SU-DHL-6 (cell line): ENCODE results near the gene PRR5.

Source experiments
- H2AFZ ChIP-seq: fragments of 200-600 bp; sonication (generic); 2 replicates; pipeline ENCODE4 v1.6.1; 2014; ENCODE audit warnings: low read depth, mild to moderate bottlenecking, moderate library complexity, mixed read lengths, antibody characterized with exemption, low read length; ENCODE audit not compliant: severe bottlenecking
- H3F3A ChIP-seq: fragments of 200-600 bp; shearing (Covaris generic); 2 replicates; pipeline ENCODE4 v1.6.0; 2016; ENCODE audit warnings: antibody characterized with exemption, mild to moderate bottlenecking; ENCODE audit not compliant: insufficient read depth
- H3K27ac ChIP-seq: fragments of 200-600 bp; sonication (generic); 2 replicates; pipeline ENCODE4 v1.5.1; 2016; ENCODE audit warnings: low read depth, mild to moderate bottlenecking, low read length, moderate library complexity, mixed read lengths
- H3K27me3 ChIP-seq: fragments of 200-600 bp; sonication (generic), shearing (Covaris generic); 2 replicates; pipeline ENCODE4 v1.6.0; 2014; ENCODE audit warnings: mild to moderate bottlenecking, low read length
- H3K36me3 ChIP-seq: fragments of 200-600 bp; sonication (generic); 2 replicates; pipeline ENCODE4 v1.6.1; 2014; ENCODE audit warnings: mild to moderate bottlenecking, low read length, mixed read lengths
- H3K4me2 ChIP-seq: fragments of 300-600, 200-600 bp; shearing (Covaris generic), sonication (generic); 2 replicates; pipeline ENCODE4 v1.6.0; 2014; ENCODE audit warnings: low read length, low read depth, mild to moderate bottlenecking; ENCODE audit not compliant: poor library complexity, severe bottlenecking
- H3K4me3 ChIP-seq: fragments of 200-600 bp; sonication (generic); 2 replicates; pipeline ENCODE4 v1.5.1; 2014; ENCODE audit warnings: antibody characterized with exemption, low read length, mild to moderate bottlenecking, mixed read lengths; ENCODE audit not compliant: insufficient read depth, poor library complexity, severe bottlenecking
- H3K79me2 ChIP-seq: fragments of 200-600 bp; sonication (generic); 2 replicates; pipeline ENCODE4 v1.6.1; 2014; ENCODE audit warnings: mild to moderate bottlenecking, low read length, moderate library complexity; ENCODE audit not compliant: insufficient read depth
- H3K9ac ChIP-seq: fragments of 200-600 bp; sonication (generic); 2 replicates; pipeline ENCODE4 v1.7.0; 2014; ENCODE audit warnings: mild to moderate bottlenecking, low read length
- H3K9me2 ChIP-seq: fragments of 200-600 bp; sonication (generic); replicated peaks from 2 replicates; pipeline ENCODE4 v1.6.1; 2014; ENCODE audit warnings: low read length; ENCODE audit not compliant: insufficient read depth
- H3K9me3 ChIP-seq: fragments of 200-600 bp; sonication (generic); 2 replicates; pipeline ENCODE4 v1.6.1; 2014; ENCODE audit warnings: low read length, mixed read lengths; ENCODE audit not compliant: insufficient read depth
- H4K20me1 ChIP-seq: fragments of 200-600 bp; sonication (generic); 2 replicates; pipeline ENCODE4 v1.6.1; 2014; ENCODE audit warnings: low read depth, mild to moderate bottlenecking, antibody characterized with exemption, low read length, moderate library complexity, mixed read lengths
- EZH2phosphoT487 ChIP-seq: fragments of 200-600 bp; sonication (generic), shearing (Covaris generic); conservative IDR thresholded peaks from 2 replicates; pipeline ENCODE4 v1.6.1; 2018; ENCODE audit warnings: mild to moderate bottlenecking, antibody characterized with exemption, low read length, moderate library complexity, mixed read lengths
- TF ChIP-seq, protein P1 (sequence below): fragments of 200-600 bp; sonication (generic); IDR thresholded peaks from one replicate; pipeline ENCODE4 v1.5.1; 2017; ENCODE audit warnings: antibody characterized with exemption, mild to moderate bottlenecking, low read length, moderate library complexity; ENCODE audit not compliant: insufficient read depth, poor library complexity, severe bottlenecking

Gene PRR5

DNA sequence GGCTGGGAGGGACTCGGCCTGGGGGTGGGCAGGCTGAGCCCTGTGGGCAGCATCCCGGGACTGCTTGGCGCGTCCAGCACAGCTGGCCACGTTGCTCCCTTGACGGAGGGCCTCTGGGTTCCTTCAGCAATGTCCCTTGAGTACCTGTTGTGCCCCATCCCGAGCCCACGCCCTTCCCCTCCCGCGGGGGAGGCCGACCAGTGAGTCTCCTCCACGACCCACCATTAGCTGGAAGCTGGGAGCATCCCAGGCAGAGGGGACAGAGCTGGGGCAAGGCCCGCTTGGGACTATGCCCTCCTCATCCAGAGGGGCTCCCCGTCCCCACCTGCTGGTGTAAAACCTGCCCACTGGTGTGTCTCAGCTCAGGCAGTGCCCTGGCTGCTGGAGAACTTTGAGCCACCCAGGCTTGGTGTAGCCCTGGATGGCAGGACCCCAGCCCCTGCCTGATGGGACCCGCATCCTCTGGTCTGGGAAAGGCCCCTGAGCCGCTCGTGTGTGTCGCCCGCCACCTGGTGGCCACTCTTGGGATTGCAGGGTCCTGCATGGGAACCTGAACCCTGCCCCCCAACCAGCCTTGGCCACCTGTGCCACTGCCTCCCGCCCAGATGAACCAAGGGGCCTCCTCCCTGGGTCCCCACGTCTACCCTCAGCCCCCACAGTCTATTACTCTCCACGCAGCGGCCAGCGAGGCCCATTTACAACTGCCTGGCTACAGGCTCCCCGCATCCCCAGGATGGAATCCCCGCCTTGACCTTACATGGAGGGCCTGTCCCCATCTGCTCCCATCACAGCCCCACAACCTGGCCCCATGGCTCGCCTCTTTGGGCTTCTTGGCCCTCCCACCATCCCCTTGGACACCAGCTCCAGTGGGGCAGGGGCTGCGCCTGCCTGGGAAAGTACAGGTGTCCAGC is 33.8 kb downstream of the PRR5 start:
- no peak overlapping the region for H2AFZ ChIP-seq
- no peaks in the 10 kb centered on the region for H3K9me3 ChIP-seq
- H3K9ac ChIP-seq, result no peak overlapping the region
- H3K27ac ChIP-seq, result no peak overlapping the region
- H3K79me2 ChIP-seq, result no peaks in the 10 kb centered on the region
- no peaks in the 10 kb centered on the region for H4K20me1 ChIP-seq
- H3K4me2 ChIP-seq, result no peak overlapping the region
- H3K4me3 ChIP-seq, result no peak overlapping the region
- H3F3A ChIP-seq, result no peaks in the 10 kb centered on the region
- TF ChIP-seq EZH2phosphoT487, result no peak
- TF ChIP-seq, protein P1, sequence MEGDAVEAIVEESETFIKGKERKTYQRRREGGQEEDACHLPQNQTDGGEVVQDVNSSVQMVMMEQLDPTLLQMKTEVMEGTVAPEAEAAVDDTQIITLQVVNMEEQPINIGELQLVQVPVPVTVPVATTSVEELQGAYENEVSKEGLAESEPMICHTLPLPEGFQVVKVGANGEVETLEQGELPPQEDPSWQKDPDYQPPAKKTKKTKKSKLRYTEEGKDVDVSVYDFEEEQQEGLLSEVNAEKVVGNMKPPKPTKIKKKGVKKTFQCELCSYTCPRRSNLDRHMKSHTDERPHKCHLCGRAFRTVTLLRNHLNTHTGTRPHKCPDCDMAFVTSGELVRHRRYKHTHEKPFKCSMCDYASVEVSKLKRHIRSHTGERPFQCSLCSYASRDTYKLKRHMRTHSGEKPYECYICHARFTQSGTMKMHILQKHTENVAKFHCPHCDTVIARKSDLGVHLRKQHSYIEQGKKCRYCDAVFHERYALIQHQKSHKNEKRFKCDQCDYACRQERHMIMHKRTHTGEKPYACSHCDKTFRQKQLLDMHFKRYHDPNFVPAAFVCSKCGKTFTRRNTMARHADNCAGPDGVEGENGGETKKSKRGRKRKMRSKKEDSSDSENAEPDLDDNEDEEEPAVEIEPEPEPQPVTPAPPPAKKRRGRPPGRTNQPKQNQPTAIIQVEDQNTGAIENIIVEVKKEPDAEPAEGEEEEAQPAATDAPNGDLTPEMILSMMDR, result peak; percentile 73
- H3K9me2 ChIP-seq, result no peaks in the 10 kb centered on the region
- H3K36me3 ChIP-seq, result no peaks in the 10 kb centered on the region
- H3K27me3 ChIP-seq, result no peaks in the 10 kb centered on the region

DNA sequence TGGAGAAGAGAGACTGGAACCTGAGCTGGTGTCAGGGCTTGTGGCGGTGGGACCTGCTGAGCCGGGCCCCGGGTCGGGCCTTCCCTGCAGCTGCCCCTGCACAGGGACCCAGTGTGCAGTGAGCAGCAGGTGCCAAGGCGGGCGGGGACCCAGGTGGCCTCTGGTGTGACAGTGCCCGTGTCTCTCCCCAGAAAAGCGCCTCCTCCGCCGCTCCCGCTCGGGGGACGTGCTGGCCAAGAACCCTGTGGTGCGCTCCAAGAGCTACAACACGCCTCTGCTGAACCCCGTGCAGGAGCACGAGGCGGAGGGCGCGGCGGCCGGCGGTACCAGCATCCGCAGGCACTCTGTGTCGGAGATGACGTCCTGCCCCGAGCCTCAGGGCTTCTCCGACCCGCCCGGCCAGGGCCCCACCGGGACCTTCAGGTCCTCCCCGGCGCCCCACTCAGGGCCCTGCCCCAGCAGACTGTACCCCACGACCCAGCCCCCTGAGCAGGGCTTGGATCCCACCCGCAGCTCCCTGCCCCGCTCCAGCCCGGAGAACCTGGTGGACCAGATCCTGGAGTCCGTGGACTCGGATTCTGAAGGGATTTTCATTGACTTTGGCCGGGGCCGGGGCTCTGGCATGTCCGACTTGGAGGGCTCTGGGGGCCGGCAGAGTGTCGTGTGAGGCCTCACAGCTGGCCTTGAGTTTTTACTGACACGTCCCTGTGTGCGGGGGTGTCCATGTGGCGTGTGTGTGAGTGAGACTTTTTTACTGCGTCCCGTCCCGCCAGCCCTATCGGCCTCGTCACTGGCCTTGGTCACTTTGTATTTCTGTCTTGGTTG is 34.8 kb downstream of the PRR5 start:
- no peak overlapping the region for H2AFZ ChIP-seq
- H3K9me2 ChIP-seq, result no peaks in the 10 kb centered on the region
- H3K27ac ChIP-seq, result no peak overlapping the region
- no peaks in the 10 kb centered on the region for H3F3A ChIP-seq
- TF ChIP-seq, protein P1, result no peak
- TF ChIP-seq EZH2phosphoT487, result no peak
- no peak overlapping the region for H3K9ac ChIP-seq
- no peak overlapping the region for H3K4me3 ChIP-seq
- H3K79me2 ChIP-seq, result no peaks in the 10 kb centered on the region
- H3K4me2 ChIP-seq, result no peak overlapping the region
- H4K20me1 ChIP-seq, result no peaks in the 10 kb centered on the region
- no peaks in the 10 kb centered on the region for H3K27me3 ChIP-seq
- no peaks in the 10 kb centered on the region for H3K9me3 ChIP-seq
- no peaks in the 10 kb centered on the region for H3K36me3 ChIP-seq

DNA sequence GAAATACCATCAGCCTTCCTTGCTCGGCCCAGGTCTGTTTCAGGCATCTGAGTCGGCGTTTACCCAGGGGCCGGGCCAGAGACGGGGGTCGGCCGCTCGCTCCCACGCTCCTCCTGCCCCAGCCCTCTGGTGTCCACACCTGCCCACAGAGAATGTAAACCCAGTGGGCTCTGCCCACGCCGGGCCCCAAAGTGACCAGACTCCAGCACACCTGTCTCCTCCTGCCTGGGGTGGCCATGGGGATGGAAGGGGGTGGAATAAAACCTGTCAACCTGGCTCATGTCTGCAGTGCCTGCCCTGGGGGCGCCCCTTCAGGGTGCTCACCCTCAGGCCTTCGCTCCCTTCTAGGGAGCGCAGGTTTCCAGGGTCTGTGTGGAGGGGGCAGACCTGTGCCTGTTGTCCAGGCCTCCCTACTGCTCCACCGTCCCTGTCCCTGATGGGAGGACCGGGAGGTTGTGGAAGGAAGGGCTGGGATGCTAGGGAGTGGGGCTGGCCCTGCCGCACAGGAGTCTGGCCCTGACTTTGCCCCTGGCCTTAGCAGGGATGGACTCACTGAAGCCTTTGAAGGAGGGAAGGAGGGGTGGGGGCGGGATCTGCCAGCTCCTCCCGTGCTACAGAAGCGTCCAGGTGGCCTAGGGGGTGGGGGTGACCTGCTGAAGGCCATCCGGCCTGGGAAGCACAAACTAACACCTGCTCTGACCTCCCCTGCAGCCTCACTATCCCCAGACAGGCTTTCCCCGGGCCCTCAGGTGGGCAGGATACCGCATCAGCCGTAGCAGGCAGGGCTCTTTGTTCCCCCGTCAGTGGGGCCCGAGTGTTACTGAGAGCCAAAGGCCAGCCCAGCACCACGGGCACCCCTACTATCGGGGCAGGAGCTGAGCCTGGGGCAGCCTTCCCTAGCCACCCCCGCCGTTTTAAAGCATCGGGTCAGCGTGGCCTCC is 35.7 kb downstream of the PRR5 start:
- no peaks in the 10 kb centered on the region for H3K79me2 ChIP-seq
- no peaks in the 10 kb centered on the region for H3K9me2 ChIP-seq
- no peaks in the 10 kb centered on the region for H3K36me3 ChIP-seq
- H3F3A ChIP-seq, result no peaks in the 10 kb centered on the region
- H3K4me2 ChIP-seq, result no peak overlapping the region
- no peak for TF ChIP-seq EZH2phosphoT487
- TF ChIP-seq, protein P1, result no peak
- no peak overlapping the region for H3K27ac ChIP-seq
- H2AFZ ChIP-seq, result no peak overlapping the region
- H3K9ac ChIP-seq, result no peak overlapping the region
- H3K4me3 ChIP-seq, result no peak overlapping the region
- no peaks in the 10 kb centered on the region for H3K27me3 ChIP-seq
- H3K9me3 ChIP-seq, result no peaks in the 10 kb centered on the region
- H4K20me1 ChIP-seq, result no peaks in the 10 kb centered on the region
